Measurements from ENCODE around the gene PTPN2.
"Not testable (repeated sequence)": the region's sequence is repeated elsewhere in the genome, so short reads cannot be mapped to it uniquely, and the experiment has no call there.

The PTPN2 gene

DNA sequence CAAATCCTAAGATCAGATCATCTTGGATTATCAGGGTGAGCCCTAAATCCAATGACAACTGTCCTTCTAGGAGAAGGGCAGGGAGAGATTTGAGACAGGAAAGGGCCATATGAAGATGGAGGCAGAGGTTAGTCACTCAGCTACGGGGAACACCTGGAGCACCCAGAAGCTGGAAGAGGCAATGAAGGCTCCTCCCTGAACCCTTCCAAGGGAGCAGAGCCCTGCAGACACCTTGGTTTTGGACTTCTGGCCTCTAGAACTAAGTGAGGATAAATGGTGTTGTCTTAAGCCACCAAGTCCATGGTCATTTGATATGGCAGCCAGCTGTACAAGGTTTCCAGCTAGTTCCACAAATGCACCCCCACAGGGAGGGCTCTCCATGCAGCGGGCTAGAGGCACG lies 6.9 kb upstream of the PTPN2 start:
- DNase-seq = no peak

DNA sequence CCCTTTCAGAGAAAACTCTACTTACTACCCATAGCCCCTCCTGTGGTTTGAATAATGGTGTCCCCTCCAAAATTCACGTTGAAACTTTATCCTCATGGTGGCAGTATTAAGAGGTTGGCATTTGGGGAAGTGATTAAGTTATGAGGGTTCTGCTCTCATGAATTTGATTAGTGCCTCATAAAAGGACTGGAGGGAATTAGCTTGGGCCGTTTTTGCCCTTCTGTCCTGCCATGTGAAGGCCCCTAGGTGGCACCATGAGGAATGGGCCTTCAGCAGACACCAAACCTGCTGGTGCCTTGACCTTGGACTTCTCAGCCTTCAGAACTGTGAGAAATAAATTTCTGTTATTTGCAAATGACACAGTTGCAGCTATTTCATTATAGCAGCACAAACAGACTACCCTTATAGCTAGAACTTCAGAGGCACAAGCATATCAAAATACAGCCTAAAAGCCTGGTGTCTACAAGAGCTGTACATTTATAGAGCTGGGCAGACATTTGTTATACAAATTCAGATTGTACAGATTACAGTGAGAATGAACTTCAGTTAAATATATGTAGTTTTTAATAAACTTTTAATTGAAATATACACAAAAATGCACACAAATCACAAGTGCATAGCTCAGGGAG lies 2.6 kb upstream of the PTPN2 start:
- DNase-seq = peak; percentile 20

DNA sequence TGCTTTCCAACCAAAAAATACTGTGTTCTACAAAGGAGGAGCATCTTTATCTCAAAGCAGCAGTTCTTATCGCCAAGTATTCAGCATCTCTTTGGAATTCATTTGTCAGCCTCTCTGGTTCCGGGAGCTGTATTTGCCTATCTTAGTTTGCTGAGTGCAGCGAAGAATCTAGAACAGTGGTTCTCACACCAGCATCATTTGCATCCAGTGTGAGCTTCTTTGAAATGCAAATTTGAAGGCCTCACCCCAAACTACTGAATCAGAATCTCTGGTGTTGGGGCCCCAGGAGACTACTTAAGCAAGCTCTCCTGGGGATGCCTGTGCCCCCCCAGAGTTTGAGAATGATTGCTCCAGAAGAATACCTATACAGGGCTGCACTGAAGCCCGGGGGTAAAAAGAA lies 1.5 kb upstream of the PTPN2 start:
- no peak for DNase-seq

DNA sequence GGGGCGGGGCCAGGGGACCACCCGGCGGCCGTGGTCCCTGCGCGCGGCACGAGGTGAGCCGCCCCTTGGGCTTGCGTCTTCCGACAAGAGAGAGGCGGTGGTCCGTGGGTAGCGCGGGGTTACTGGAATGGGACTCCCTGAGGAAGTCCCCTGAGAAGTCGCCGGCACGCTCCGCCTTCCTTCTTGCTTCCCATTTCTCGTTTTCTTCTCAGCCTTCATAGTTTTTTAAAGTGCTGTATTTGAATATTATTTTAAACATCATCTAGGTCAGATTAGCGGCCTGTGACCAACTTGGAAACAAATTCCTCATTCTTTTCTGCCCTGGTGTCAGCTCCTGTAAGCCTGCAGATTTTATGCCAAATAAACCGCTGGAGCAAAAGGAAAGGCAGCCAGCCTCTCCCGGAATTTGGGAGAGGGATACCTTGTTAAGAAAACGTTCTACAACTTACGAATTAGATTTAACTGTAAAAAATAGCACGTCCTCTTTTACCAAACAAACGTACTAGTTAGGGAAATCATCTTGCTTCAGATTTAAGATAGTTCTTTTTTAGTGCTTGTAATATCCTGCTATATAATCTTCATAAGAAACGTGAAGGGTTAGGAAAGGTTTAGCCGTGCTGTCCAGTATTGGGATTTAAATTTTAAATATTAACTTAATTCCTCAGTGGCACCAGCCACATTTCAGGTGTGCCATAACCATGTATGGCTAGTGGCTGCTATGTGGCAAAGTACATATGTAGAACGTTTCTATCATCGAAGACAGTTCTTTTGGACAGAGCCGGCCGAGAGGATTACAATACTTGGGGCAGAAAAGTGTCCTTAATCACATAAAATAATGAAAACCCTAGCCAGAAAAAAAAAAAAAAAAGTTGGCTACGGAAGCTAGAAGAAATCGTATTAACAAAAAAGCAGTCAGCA lies 628 bp upstream of the PTPN2 start:
- DNase-seq = peak; percentile 41

- DNase-seq = no peak
Observed at GRCh38 chr18:12883372-12883683, 709 bp downstream of the PTPN2 start.

DNA sequence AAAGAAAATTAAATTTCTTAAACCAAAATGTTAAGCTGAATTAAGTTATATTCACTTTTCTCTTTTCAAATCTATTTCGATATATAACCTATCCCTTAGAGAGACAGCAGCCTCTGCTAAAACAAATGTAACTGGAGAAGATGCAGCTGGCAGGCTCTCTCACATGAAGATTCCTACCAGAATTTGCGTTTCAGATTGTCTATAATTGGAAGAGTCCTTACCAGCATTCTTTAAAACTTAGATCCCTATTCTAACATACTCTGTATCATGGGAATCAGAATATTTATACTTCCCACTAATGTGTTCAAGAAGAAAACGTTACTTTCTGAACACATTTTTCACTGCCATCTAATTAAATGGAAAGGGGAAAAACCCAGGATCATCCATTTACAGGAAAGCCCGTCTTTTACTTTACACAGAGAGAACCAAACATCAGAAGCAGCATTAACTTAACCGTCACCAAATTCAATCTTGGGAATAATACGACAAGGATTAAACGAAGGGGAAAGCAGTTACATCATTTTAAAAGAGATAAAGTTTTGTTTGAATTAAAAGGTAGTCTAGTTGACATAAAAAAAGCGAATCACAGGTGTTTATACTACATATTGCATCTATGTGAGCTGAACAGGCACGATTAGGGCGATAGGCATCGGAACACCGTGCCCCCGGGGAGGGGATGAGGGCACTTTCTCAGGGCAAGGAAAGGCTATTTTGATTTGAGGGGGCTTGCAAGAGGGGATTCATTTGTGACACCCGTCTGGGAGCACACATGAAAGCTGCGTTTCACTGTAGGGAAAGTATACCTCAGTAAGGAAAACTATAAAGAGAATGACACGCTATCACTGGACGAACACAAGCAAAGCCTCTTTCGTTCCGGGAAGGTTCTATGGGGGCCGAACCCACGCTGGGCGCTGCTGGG lies 1.3 kb downstream of the PTPN2 start:
- no peak for DNase-seq

DNA sequence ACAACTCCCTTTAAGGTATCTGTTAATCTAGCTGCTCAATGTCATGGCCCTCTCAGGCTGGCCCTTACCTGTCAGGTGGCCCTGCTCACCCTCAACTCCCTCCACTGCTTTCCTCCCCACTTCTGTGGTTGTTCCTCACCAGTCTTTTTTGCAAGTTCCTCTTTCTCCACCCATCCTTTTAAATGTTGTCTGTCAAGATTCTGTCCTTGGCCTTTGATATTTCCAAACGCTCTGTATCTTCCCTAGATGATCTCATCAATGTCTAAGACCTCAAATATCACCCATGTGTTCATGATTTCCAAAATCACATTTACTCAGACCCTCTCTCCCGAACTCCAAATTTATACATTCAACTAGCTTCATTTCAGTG lies 3.5 kb downstream of the PTPN2 start:
- DNase-seq = peak; percentile 74

GRCh38 chr18:12879840-12880540 lies 4.0 kb downstream of the PTPN2 start:
- peak; percentile 65 for DNase-seq

DNA sequence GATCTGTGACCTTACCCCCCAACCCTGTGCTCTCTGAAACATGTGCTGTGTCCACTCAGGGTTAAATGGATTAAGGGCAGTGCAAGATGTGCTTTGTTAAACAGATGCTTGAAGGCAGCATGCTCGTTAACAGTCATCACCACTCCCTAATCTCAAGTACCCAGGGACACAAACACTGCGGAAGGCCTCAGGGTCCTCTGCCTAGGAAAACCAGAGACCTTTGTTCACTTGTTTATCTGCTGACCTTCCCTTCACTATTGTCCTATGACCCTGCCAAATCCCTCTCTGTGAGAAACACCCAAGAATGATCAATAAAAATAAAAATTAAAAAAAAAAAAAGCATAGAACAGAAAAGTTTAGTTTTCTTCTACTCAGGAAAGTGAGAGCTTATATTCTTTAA lies 9.0 kb downstream of the PTPN2 start:
- DNase-seq = not testable (repeated sequence)

DNA sequence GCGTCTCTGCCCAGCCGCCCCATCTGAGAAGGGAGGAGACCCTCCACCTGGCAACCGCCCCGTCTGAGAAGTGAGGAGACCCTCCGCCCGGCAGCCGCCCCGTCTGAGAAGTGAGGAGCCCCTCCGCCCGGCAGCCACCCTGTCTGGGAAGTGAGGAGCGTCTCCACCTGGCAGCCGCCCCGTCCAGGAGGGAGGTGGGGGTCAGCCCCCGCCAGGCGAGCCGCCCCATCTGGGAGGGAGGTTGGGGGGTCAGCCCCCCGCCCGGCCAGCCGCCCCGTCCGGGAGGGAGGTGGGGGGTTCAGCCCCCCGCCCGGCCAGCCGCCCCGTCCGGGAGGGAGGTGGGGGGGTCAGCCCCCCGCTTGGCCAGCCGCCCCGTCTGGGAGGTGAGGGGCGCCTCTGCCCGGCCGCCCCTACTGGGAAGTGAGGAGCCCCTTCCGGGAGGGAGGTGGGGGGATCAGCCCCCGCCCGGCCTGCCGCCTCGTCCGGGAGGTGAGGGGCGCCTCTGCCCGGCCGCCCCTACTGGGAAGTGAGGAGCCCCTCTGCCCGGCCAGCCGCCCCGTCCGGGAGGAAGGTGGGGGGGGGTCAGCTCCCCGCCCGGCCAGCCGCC lies 10.0 kb downstream of the PTPN2 start:
- DNase-seq = not testable (repeated sequence)

GRCh38 chr18:12872408-12872807 lies 11.6 kb downstream of the PTPN2 start:
- DNase-seq = no peak

DNA sequence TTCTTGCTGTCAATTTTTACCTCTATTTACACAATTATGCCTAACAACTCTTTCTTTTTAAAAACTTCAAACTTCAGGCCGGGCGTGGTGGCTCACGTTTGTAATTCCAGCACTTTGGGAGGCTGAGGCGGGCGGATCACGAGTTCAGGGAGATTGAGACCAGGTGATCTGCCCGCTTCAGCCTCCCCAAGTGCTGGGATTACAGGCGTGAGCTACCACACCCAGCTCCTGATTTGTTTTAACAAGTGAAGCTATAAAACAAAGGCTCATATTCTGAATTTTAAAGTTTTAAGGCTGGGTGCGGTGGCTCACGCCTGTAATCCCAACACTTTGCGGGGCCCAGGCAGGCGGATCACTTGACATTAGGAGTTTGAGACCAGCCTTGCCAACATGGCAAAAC lies 15.5 kb downstream of the PTPN2 start:
- no peak for DNase-seq

GRCh38 chr18:12867441-12868123 lies 16.5 kb downstream of the PTPN2 start:
- DNase-seq = no peak

- DNase-seq = no peak
Observed at GRCh38 chr18:12863687-12864216, 20.3 kb downstream of the PTPN2 start.

DNA sequence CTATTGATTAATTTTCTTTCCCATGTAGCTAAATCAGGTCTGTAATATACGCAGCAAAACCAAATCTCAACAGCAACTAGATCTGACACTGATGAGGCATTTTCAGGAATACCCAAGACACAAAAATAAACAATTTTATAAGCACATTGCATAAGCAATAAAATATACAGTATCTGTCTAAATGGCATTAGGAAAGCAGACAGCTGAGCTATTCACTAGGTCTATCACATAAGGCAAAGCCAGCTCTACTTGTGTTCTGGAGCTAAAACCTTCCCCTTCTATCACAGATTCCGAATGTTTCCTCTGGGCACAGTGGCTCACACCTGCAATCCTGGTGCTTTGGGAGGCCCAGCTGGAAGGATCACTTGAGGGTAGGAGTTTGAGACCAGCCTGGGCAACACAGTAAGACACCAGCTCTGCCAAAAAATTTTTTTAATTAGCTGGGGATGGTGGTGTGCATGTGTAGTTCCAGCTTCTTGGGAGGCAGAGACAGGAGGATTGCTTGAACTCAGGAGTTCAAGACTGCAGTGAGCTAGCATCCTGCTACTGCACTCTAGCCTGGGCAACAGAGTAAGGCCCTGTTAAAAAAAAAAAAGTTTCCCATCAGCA lies 21.1 kb downstream of the PTPN2 start:
- DNase-seq = no peak

DNA sequence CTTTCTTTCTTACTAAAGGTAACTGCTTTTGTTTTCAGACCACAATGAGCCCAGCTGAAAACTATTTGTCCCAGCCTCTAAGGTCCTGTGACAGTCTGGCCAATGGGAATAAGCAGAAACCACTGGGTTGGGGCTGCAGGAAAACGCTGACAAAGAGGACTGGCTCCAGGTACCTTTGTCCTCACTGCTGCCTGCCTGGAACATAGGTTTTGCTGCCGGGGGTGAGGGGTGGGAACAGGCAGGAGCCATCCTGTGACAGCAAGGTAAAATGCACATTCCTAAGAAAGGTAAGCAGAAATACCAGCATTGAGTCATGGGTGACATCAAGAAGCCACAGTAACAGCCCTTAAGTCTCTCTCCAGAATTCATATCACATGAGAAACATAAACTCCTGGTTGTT lies 21.6 kb downstream of the PTPN2 start:
- DNase-seq = no peak

DNA sequence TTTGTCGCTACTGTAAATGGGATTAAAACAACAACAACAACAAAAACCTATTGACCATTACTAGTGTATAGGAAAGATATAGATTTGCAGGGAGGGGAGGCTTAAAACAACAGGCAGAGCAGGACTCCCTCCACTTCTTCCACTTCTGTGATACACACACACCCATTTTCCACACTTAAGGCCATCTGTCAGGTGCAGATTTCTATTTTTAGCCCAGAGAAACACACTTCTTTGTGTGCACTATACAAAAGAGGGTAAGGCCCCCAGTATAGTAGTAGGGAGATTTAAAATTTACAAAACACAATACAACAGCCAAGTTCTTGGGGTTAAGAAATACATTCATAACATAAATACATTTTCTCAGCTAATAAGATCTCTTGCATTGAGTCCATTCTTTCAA lies 22.4 kb downstream of the PTPN2 start:
- DNase-seq = no peak

DNA sequence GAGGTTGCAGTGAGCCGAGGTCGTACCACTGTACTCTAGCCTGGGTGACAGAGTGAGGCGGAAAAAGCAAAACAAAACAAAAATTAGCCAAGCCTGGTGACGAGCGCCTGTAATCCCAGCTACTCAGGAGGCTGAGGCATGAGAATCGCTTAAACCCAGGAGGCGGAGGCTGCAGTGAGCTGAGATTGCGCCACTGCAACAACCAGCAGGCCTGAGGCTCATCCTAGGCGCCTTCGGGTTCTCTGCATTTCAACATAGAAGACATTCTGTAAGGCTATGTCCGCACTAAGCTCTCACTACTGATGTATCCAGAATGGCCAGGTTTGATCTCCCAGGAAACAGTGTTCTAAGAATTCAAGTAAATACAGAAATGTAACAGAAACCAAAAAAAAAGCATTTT lies 23.5 kb downstream of the PTPN2 start:
- no peak for DNase-seq

DNA sequence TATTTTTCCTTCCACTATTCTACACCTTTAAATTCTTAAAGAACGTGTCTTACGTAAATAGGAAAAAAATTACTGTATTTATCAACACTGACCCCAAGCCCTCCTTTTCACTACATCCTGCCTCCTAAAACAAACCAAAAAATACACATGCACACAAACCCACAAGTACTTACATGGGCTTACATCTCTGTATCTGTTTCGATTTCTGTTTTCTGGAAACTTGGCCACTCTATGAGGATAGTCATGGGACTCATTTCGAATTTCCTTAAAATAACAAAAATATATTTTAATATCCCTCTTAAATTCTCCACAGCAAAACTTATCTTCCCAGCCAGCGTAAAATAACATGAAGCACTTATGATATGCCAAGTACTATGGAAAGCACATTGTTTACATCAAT lies 25.0 kb downstream of the PTPN2 start:
- DNase-seq = no peak

- no peak for DNase-seq
Observed at GRCh38 chr18:12857991-12858544, 26.0 kb downstream of the PTPN2 start.

Measured in GF-D8 (cell line).